Measurements from ENCODE around the gene ATP1B1. TPM values are rescaled to one million over a fixed set of nuclear protein-coding genes. Genes with fewer than 3 reads are reported as not detected.
A peak's percentile ranks its signal among the peaks of the same experiment; 100 is the strongest.

The ATP1B1 gene
- total RNA-seq, 2 experiments from 2014 or later: 4.0 to 5.4 TPM

DNA sequence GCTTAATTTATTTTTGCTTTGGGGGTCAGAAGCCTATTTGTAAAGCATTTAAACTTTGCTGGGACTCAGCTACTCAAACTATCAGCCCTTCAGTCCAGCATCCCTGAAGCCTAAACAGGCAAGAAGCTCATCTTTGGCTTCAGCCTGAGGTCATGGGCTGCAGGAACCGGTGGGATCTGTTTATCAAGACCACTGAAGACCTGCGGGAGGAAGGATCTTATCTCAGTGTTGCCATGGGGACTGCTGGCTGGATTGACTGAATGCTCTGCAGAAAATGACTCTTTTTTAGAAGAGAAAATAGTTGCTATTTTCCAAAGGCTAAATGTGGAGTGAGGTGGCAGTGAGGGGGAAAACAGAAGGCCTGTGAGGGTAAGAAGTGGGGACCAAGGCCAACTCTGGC, 20.6 kb upstream of the ATP1B1 start:
- CTCF ChIA-PET: interaction anchor here (1.1 to 1.2 kb wide), 2 partner anchors 20 to 263 kb away, joined by 3 read pairs; no protein-coding TSS in a partner anchor
- Mint-ChIP-seq H3K27ac (no peak overlapping the region), H3K27me3 (peaks cover 5% of the 10 kb centered on the region), H3K4me3 (no peak overlapping the region), H3K4me1 (peaks cover 9% of the 10 kb centered on the region), H3K9me3 (ENCODE audit: low read depth) (no peaks in the 10 kb centered on the region), H3K36me3 (no peaks in the 10 kb centered on the region)
- ATAC-seq (no peak), DNase-seq (no peak)

GRCh38 chr1:169086603-169087455, 19.7 kb upstream of the ATP1B1 start:
- Mint-ChIP-seq H3K27me3 (peaks cover 12% of the 10 kb centered on the region), H3K27ac (no peak overlapping the region), H3K9me3 (ENCODE audit: low read depth) (no peaks in the 10 kb centered on the region), H3K4me1 (peaks cover 9% of the 10 kb centered on the region), H3K4me3 (no peak overlapping the region), H3K36me3 (no peaks in the 10 kb centered on the region)
- CTCF ChIA-PET: interaction anchor here (1.2 to 1.4 kb wide), 2 partner anchors 262 to 744 kb away, joined by 3 to 4 read pairs; no protein-coding TSS in a partner anchor
- no peak for DNase-seq
- no peak for ATAC-seq

- H3K4me3 Mint-ChIP-seq: no peak overlapping the region
- H3K9me3 Mint-ChIP-seq (ENCODE audit: low read depth): no peaks in the 10 kb centered on the region
- no peak for ATAC-seq
- H3K36me3 Mint-ChIP-seq: no peaks in the 10 kb centered on the region
- no peak for DNase-seq
- CTCF ChIA-PET: interaction anchor here (1.4 kb wide), 2 partner anchors 8 to 745 kb away, joined by 3 to 4 read pairs; no protein-coding TSS in a partner anchor
- H3K27me3 Mint-ChIP-seq: peaks cover 12% of the 10 kb centered on the region
- peaks cover 9% of the 10 kb centered on the region for H3K4me1 Mint-ChIP-seq
- H3K27ac Mint-ChIP-seq: no peak overlapping the region
Measured at GRCh38 chr1:169087876-169088275, 18.6 kb upstream of the ATP1B1 start.

DNA sequence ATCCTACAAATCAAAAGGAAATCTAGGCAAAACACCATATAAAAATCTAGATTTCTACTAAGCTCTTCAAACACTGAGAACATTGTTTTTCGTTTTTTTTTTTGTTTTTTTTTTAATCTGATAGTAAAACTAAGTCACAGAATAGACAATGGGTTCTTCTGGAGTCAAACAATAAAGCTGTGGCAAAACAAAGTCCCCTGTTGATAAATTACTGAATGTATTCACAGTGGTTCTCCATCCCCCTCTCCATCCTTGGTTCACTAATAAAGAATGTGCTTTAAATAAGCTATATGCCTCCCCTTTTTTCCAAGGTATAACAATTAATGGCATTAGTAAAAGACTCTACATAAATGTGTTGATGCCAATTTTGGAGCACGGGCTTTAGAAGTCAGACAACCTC, 16.7 kb upstream of the ATP1B1 start:
- CTCF ChIA-PET: interaction anchor here (1.4 kb wide), 1 partner anchor 747 kb away, joined by 5 read pairs; no protein-coding TSS in a partner anchor

DNA sequence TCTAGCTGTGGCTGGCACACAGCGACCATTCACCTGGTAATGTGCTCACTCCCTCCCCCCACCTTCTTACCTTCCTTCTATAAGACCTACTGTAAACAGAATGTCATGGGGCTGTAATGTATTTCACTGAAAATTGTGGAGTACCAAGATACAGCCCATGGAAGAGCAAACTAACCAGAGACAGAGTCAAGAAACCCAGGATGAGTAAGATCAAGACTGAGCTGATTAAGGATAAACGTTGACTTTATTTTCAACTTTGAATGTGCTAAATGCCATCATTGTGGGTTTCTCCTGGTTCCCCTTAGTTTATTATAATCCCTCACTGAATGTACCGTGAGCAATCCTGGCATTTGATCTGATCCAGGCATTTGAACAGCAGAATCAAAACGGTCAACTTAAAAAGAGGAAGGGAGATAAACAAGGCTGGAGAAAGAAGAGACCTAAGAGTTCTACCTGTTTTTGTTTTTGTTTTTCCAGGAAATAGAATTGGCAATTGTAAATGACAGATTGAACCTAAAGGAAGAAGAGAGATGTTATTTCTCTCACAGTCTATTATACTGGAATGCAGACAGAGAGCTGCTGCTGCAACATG, 16.1 kb upstream of the ATP1B1 start:
- DNase-seq: no peak
- no peak overlapping the region for H3K27ac Mint-ChIP-seq
- H3K4me1 Mint-ChIP-seq: peaks cover 9% of the 10 kb centered on the region
- CTCF ChIA-PET: interaction anchor here (1.4 kb wide), 1 partner anchor 748 kb away, joined by 5 read pairs; no protein-coding TSS in a partner anchor
- H3K4me3 Mint-ChIP-seq: no peak overlapping the region
- ATAC-seq: no peak
- no peaks in the 10 kb centered on the region for H3K9me3 Mint-ChIP-seq (ENCODE audit: low read depth)
- H3K27me3 Mint-ChIP-seq: peaks cover 23% of the 10 kb centered on the region
- no peaks in the 10 kb centered on the region for H3K36me3 Mint-ChIP-seq

More for the DNA sequence above, 16.7 kb upstream of the ATP1B1 start:
- no peak for ATAC-seq
- H3K4me1 Mint-ChIP-seq: peaks cover 9% of the 10 kb centered on the region
- H3K27me3 Mint-ChIP-seq: peaks cover 19% of the 10 kb centered on the region
- H3K36me3 Mint-ChIP-seq: no peaks in the 10 kb centered on the region
- no peak overlapping the region for H3K27ac Mint-ChIP-seq
- no peaks in the 10 kb centered on the region for H3K9me3 Mint-ChIP-seq (ENCODE audit: low read depth)
- H3K4me3 Mint-ChIP-seq: no peak overlapping the region
- no peak for DNase-seq

- Mint-ChIP-seq H3K9me3 (ENCODE audit: low read depth) (no peaks in the 10 kb centered on the region), H3K27ac (no peak overlapping the region), H3K4me3 (no peak overlapping the region), H3K27me3 (peaks cover 25% of the 10 kb centered on the region), H3K36me3 (no peaks in the 10 kb centered on the region), H3K4me1 (peaks cover 9% of the 10 kb centered on the region)
- ATAC-seq (peak; percentile 30), DNase-seq (no peak)
- CTCF ChIA-PET: no interaction called here
Measured at GRCh38 chr1:169090900-169091311, 15.6 kb upstream of the ATP1B1 start.

- no peak for DNase-seq
- Mint-ChIP-seq H3K27ac (no peak overlapping the region), H3K27me3 (peaks cover 25% of the 10 kb centered on the region), H3K4me1 (peaks cover 9% of the 10 kb centered on the region), H3K36me3 (no peaks in the 10 kb centered on the region), H3K4me3 (no peak overlapping the region), H3K9me3 (ENCODE audit: low read depth) (no peaks in the 10 kb centered on the region)
- no peak for ATAC-seq
- CTCF ChIA-PET: no interaction called here
Measured at GRCh38 chr1:169091480-169091941, 15.0 kb upstream of the ATP1B1 start.

DNA sequence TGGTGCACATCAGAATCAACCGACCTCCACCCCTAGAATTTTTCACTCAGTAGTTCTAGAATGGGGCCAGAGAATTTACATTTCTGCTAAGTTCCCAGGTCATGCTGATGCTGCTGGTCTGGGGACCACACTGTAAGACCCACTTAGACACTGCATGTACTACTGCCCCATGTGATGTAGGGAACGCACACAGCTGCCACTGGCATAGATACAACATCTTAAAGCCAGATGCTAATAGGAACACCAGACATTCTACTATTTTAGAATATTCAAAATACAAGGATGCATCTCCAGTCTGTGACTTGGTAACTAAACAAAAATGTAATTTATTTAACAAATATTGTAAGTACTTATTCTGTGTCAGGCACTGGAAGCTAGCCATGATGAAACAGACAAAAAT, 14.1 kb upstream of the ATP1B1 start:
- DNase-seq: no peak
- Mint-ChIP-seq H3K9me3 (ENCODE audit: low read depth) (no peaks in the 10 kb centered on the region), H3K4me1 (peaks cover 9% of the 10 kb centered on the region), H3K27ac (no peak overlapping the region), H3K36me3 (no peaks in the 10 kb centered on the region), H3K27me3 (peaks cover 32% of the 10 kb centered on the region), H3K4me3 (no peak overlapping the region)
- ATAC-seq: no peak
- CTCF ChIA-PET: no interaction called here

- no peak for DNase-seq
- CTCF ChIA-PET: no interaction called here
- H3K27me3 Mint-ChIP-seq: peaks cover 32% of the 10 kb centered on the region
- H3K9me3 Mint-ChIP-seq (ENCODE audit: low read depth): no peaks in the 10 kb centered on the region
- no peak overlapping the region for H3K4me3 Mint-ChIP-seq
- H3K36me3 Mint-ChIP-seq: no peaks in the 10 kb centered on the region
- peaks cover 5% of the 10 kb centered on the region for H3K4me1 Mint-ChIP-seq
- H3K27ac Mint-ChIP-seq: no peak overlapping the region
- no peak for ATAC-seq
Measured at GRCh38 chr1:169094897-169095569, 11.5 kb upstream of the ATP1B1 start.

DNA sequence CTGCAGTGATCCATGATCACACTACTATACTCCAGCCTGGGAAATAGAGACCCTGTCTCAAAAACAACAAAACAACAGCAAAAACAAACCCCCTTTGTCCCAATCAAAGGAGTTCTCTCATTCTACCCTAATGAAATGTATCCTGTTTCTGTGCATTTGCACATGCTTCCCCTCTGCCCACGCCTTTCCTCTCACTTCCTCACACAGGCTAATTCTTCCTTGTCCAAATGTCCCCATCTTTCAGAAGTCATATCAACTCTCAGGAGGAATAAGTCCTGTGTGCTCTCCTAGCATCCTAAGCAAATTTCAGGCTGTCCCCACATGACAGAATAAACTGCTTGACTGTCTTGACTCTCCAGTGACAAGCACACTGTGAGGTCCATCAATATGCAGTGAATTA, 8.1 kb upstream of the ATP1B1 start:
- DNase-seq (no peak), ATAC-seq (no peak)
- peaks cover 26% of the 10 kb centered on the region for H3K27me3 Mint-ChIP-seq
- H3K36me3 Mint-ChIP-seq: no peaks in the 10 kb centered on the region
- no peaks in the 10 kb centered on the region for H3K9me3 Mint-ChIP-seq (ENCODE audit: low read depth)
- H3K4me3 Mint-ChIP-seq: no peak overlapping the region
- H3K4me1 Mint-ChIP-seq: no peaks in the 10 kb centered on the region
- H3K27ac Mint-ChIP-seq: no peak overlapping the region
- CTCF ChIA-PET: no interaction called here

GRCh38 chr1:169099561-169099960, 6.9 kb upstream of the ATP1B1 start:
- CTCF ChIA-PET: interaction anchor here (1.0 kb wide), 1 partner anchor 18 kb away, joined by 3 read pairs; no protein-coding TSS in a partner anchor
- DNase-seq (no peak), ATAC-seq (no peak)
- H3K4me3 Mint-ChIP-seq: no peak overlapping the region
- H3K4me1 Mint-ChIP-seq: no peaks in the 10 kb centered on the region
- peaks cover 22% of the 10 kb centered on the region for H3K27me3 Mint-ChIP-seq
- H3K9me3 Mint-ChIP-seq (ENCODE audit: low read depth): no peaks in the 10 kb centered on the region
- no peak overlapping the region for H3K27ac Mint-ChIP-seq
- no peaks in the 10 kb centered on the region for H3K36me3 Mint-ChIP-seq

DNA sequence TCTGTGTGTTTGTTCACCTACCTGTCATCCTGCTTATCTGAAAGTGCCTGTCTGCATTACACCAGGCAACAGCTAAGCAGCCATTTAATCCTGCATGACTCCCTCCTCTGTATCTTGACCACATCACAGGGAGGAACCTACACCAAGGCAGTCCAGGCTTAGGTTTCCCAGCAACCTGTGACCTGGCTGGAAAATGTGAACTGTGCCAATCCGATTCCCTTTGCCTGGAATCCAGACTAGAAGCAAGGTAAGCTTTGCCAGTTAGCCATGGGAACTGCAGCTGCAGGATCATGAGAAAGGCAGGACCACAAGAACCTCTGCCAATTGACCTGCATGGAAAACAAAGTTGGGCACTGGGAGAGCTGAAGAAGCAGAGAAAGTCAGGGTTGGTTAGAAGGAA, 6.3 kb upstream of the ATP1B1 start:
- no peaks in the 10 kb centered on the region for H3K9me3 Mint-ChIP-seq (ENCODE audit: low read depth)
- CTCF ChIA-PET: interaction anchor here (1.0 to 1.3 kb wide), 2 partner anchors 19 to 758 kb away, joined by 3 to 4 read pairs; no protein-coding TSS in a partner anchor
- H3K27ac Mint-ChIP-seq: no peak overlapping the region
- DNase-seq: no peak
- no peaks in the 10 kb centered on the region for H3K4me1 Mint-ChIP-seq
- ATAC-seq: no peak
- H3K36me3 Mint-ChIP-seq: no peaks in the 10 kb centered on the region
- peaks cover 18% of the 10 kb centered on the region for H3K27me3 Mint-ChIP-seq
- no peak overlapping the region for H3K4me3 Mint-ChIP-seq

GRCh38 chr1:169100651-169101088, 5.8 kb upstream of the ATP1B1 start:
- Mint-ChIP-seq H3K27ac (no peak overlapping the region), H3K4me3 (no peak overlapping the region), H3K9me3 (ENCODE audit: low read depth) (no peaks in the 10 kb centered on the region), H3K27me3 (peaks cover 15% of the 10 kb centered on the region), H3K36me3 (no peaks in the 10 kb centered on the region), H3K4me1 (no peaks in the 10 kb centered on the region)
- ATAC-seq (no peak), DNase-seq (no peak)
- CTCF ChIA-PET: interaction anchor here (1.0 to 1.3 kb wide), 2 partner anchors 19 to 758 kb away, joined by 3 to 4 read pairs; no protein-coding TSS in a partner anchor
